ENCODE results near the gene MYO18B. TPM values are rescaled to one million over a fixed set of nuclear protein-coding genes. Genes with fewer than 3 reads are reported as not detected.
A peak's percentile ranks its signal among the peaks of the same experiment; 100 is the strongest.

Gene MYO18B
- polyA plus RNA-seq, 3 donors, result not detected

DNA sequence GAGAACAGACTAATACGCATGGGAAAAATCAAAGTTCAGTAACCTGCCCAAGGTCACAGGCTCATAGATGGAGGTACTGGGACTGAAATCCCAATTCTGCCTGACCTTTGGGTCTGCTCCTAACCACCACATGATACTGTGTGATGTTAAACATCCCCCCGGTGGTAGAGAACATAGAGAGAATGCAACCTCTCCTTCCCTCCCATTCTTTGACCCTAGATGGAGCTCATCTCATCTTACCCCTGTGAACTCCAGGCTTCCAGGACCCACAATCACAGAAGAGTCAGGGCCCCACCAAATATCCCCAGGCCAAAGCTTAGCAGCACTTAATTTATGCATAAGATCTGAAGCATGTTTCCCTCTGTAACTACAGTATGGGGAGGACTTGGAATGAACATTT, 198.5 kb downstream of the MYO18B start:
- Histone ChIP-seq H3K27me3 (ENCODE audit: control insufficient read depth in 2 of 2, insufficient read depth in 2 of 2, low read length in 2 of 2) (no peaks in the 10 kb centered on the region), H4K20me1 (ENCODE audit: insufficient read depth, low read length) (no peaks in the 10 kb centered on the region), H3K4me1 (ENCODE audit: control insufficient read depth in 1 of 2, insufficient read depth in 2 of 2, low read length in 2 of 2) (no peaks in the 10 kb centered on the region), H3K9me3 (replicated peaks in 1 of 2; ENCODE audit: control insufficient read depth in 1 of 2, insufficient read depth in 1 of 2, low read length in 2 of 2) (no peaks in the 10 kb centered on the region), H3K36me3 (replicated peaks in 1 of 2; ENCODE audit: control insufficient read depth in 1 of 2, insufficient read depth in 2 of 2, low read length in 2 of 2) (no peaks in the 10 kb centered on the region), H3K9ac (ENCODE audit: insufficient read depth, low read length, poor library complexity, severe bottlenecking) (no peak overlapping the region), H3K4me2 (replicated peaks; ENCODE audit: extremely low read depth, low read length, poor library complexity, severe bottlenecking) (no peak overlapping the region), H3K4me3 (replicated peaks in 1 of 3; ENCODE audit: low read depth in 2 of 3, low read length in 3 of 3) (no peak overlapping the region), H2AFZ (ENCODE audit: insufficient read depth, low read depth, low read length, poor library complexity, severe bottlenecking) (no peak overlapping the region), H3K79me2 (ENCODE audit: insufficient read depth, low read length) (no peaks in the 10 kb centered on the region), H3K27ac (ENCODE audit: low read depth in 1 of 2, low read length in 2 of 2) (no peak overlapping the region)
- H3K4me1 Mint-ChIP-seq, result no peaks in the 10 kb centered on the region
- H3K4me3 Mint-ChIP-seq, result no peak overlapping the region
- WGBS (ENCODE audit: insufficient coverage), result 80% methylated on average over 1 of the region's 2 CpGs
- TF ChIP-seq, protein P1, sequence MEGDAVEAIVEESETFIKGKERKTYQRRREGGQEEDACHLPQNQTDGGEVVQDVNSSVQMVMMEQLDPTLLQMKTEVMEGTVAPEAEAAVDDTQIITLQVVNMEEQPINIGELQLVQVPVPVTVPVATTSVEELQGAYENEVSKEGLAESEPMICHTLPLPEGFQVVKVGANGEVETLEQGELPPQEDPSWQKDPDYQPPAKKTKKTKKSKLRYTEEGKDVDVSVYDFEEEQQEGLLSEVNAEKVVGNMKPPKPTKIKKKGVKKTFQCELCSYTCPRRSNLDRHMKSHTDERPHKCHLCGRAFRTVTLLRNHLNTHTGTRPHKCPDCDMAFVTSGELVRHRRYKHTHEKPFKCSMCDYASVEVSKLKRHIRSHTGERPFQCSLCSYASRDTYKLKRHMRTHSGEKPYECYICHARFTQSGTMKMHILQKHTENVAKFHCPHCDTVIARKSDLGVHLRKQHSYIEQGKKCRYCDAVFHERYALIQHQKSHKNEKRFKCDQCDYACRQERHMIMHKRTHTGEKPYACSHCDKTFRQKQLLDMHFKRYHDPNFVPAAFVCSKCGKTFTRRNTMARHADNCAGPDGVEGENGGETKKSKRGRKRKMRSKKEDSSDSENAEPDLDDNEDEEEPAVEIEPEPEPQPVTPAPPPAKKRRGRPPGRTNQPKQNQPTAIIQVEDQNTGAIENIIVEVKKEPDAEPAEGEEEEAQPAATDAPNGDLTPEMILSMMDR (IDR thresholded peaks at IDR 0.05), result no peak
- intact Hi-C loops (cut with micrococcal nuclease), result no loop called here
- peaks cover 2 to 22% (median 8%) of the 10 kb centered on the region in 3 donors for H3K27me3 Mint-ChIP-seq (ENCODE audit: low read depth in 3 of 3)
- DNase-seq, result no peak
- peaks cover 0 to 9% (median 0%) of the 10 kb centered on the region in 7 donors for H3K9me3 Mint-ChIP-seq
- peak overlapping the region in 1 of 7 donors; percentile 10 for H3K27ac Mint-ChIP-seq
- H3K36me3 Mint-ChIP-seq, result no peaks in the 10 kb centered on the region

DNA sequence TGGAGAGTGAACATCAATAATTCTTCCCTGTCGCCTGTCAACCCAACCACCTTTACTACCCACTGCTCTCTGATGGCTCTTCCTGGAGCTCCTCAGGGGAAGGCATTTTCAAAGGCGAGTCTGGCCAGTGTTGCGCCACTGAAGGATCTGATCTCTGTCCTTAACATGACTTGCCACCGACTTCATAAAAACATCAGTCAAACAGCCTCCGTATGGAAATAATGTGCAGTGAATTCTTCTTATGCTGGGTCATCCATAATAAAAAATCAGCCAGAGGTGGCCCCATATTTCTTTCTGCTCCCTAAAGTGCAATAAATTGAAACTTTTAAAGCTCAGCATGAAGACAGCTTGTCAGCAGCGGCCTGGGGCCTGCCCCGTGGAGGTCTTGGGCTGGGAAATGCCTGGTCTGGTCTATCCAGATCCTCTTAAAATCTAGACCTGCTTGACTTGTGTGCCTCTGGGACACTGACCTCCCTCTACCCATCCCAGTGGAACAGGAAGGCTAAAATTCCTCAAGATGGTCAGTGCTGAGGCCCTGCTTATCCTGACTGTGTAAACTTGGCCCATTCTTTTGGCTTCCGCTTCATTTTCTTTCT, 199.5 kb downstream of the MYO18B start:
- Mint-ChIP-seq H3K9me3 (peaks cover 0 to 9% (median 0%) of the 10 kb centered on the region in 7 donors), H3K4me1 (no peaks in the 10 kb centered on the region), H3K27me3 (ENCODE audit: low read depth in 3 of 3) (peaks cover 2 to 16% (median 8%) of the 10 kb centered on the region in 3 donors), H3K27ac (no peak overlapping the region), H3K36me3 (no peaks in the 10 kb centered on the region), H3K4me3 (no peak overlapping the region)
- Histone ChIP-seq H3K36me3 (replicated peaks in 1 of 2; ENCODE audit: control insufficient read depth in 1 of 2, insufficient read depth in 2 of 2, low read length in 2 of 2) (no peaks in the 10 kb centered on the region), H3K9me3 (replicated peaks in 1 of 2; ENCODE audit: control insufficient read depth in 1 of 2, insufficient read depth in 1 of 2, low read length in 2 of 2) (no peaks in the 10 kb centered on the region), H3K4me1 (ENCODE audit: control insufficient read depth in 1 of 2, insufficient read depth in 2 of 2, low read length in 2 of 2) (no peaks in the 10 kb centered on the region), H4K20me1 (ENCODE audit: insufficient read depth, low read length) (no peaks in the 10 kb centered on the region), H3K4me3 (replicated peaks in 1 of 3; ENCODE audit: low read depth in 2 of 3, low read length in 3 of 3) (no peak overlapping the region), H3K27ac (ENCODE audit: low read depth in 1 of 2, low read length in 2 of 2) (no peak overlapping the region), H3K9ac (ENCODE audit: insufficient read depth, low read length, poor library complexity, severe bottlenecking) (no peak overlapping the region), H3K27me3 (ENCODE audit: control insufficient read depth in 2 of 2, insufficient read depth in 2 of 2, low read length in 2 of 2) (no peaks in the 10 kb centered on the region), H2AFZ (ENCODE audit: insufficient read depth, low read depth, low read length, poor library complexity, severe bottlenecking) (no peak overlapping the region), H3K79me2 (ENCODE audit: insufficient read depth, low read length) (no peaks in the 10 kb centered on the region), H3K4me2 (replicated peaks; ENCODE audit: extremely low read depth, low read length, poor library complexity, severe bottlenecking) (no peak overlapping the region)
- DNase-seq, result no peak
- WGBS (ENCODE audit: insufficient coverage), result 65% methylated on average over 8 of the region's 8 CpGs
- TF ChIP-seq, protein P1 (IDR thresholded peaks at IDR 0.05), result no peak
- intact Hi-C loops (cut with micrococcal nuclease), result no loop called here
